ENCODE data around the gene TTLL12.

Gene TTLL12

DNA sequence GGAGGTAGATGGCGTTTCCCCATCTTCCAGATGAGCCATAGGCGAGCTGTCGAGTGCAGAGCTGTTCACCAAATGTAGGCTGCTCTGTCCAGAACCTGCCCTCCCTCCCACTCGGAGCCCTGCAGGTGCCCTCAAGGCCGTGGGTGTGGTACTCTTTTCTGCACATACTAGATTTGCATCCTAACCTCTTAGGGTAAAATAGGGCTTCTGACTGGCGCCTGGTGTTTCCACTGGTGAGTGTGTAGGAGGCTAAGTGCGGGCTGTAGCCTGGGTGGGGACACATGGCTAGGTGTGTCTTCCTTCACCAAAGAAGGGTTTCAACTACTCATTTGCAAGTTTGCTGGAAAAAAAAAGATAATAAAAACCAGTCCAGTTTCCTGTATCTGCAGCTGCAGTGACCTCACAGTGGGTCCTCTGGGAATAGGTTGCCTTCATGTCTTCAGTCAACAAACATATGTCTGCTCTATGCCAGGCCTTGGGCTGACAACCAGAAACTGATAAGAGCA, 67.9 kb downstream of the TTLL12 start:
- DNase-seq, result no peak

DNA sequence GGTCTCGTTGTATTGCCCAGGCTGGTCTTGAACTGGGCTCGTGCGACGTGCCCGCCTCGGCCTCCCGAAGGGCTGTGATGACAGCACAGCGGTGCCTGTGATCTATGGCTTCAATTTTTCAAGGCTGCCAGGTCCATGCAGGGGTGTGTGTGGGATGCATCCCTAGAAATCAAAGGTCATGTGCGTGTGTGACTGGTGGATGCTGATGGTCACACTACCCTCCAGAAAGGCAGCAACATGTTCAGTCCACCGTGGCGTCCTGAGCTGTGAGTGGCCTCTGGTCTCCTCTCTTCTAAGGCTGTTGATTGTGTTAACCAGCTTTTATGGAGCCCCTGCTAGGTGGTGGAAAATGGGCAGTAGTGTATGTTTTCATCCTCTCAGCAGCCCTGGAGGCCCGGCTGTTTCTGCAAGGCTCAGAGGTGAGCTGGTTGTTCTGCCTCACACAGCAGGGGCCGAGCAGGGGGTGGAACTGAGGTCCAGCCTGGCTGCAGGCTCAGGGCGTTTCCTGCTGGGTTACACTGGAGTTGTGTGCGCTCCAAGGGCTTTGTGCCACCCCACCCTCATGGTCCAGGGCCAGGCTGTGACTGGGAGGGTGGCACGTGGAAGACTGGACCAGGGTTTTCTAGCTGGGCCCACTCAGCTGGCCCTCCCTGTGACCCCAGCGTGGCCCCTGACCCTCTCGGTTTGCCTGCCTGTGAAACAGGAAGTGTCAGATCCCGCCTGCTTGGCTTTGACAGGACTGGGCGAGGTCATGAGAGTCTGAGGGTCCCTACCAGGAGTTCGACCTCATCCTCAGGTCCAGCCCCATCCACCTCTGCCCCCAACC, 68.7 kb downstream of the TTLL12 start:
- no peak for DNase-seq

DNA sequence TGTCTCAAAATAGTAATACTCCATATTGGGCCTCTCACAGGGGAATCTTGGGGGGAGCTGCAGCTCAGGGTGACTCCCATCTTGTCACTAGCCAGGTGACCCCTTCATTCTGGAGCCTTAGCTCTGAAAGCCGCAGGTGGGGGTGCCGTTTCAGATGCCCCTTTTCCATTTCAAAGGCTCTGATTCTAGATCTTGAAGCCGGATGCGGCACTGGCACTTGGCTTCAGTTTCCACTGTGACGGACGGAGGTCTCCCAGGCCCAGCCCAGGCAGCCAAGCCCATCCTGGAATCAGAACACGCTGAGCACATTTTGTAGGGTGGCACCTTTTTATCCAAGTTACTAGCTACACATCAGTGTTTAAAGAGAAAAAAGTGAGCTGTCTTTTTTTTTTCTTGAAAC, 70.0 kb downstream of the TTLL12 start:
- DNase-seq, result no peak

All from stimulated activated naive CD4-positive, alpha-beta T cell (primary cell).